Brain microvascular endothelial cell (primary cell): ENCODE results near the gene UCK2.
"Not testable (repeated sequence)": the region's sequence is repeated elsewhere in the genome, so short reads cannot be mapped to it uniquely, and the experiment has no call there.

Experiments
- DNase-seq: peaks from one replicate; pipeline ENCODE4 v3.0.0-alpha.2; 2020
- H3K27ac ChIP-seq: fragments of 250-450 bp; sonication (Bioruptor Pico); 2 replicates; pipeline ENCODE4 v1.5.1; 2020; ENCODE audit warnings: mild to moderate bottlenecking, moderate library complexity
- H3K27me3 ChIP-seq: fragments of 250-450 bp; sonication (Bioruptor Pico); replicated peaks from 2 replicates; pipeline ENCODE4 v1.5.1; 2020; ENCODE audit warnings: mild to moderate bottlenecking
- H3K36me3 ChIP-seq: fragments of 250-450 bp; sonication (Bioruptor Pico); replicated peaks from 2 replicates; pipeline ENCODE4 v1.5.1; 2020; ENCODE audit warnings: mild to moderate bottlenecking
- H3K4me3 ChIP-seq: 2 replicates; pipeline ENCODE4 v1.5.1; 2011; ENCODE audit warnings: low read depth, mild to moderate bottlenecking, control low read depth, low read length, moderate library complexity
- CTCF ChIP-seq: IDR thresholded peaks from 2 replicates; pipeline ENCODE4 v1.5.1; 2011; ENCODE audit warnings: low read depth, mild to moderate bottlenecking, moderate library complexity, low read length, control low read depth, inconsistent platforms; ENCODE audit errors: missing control alignments
- in situ Hi-C: cut with HindIII; loops from 2 replicates; pipeline ENCODE4 v1.10.0; 2017; ENCODE audit warnings: low sequenced_read_pairs, low pct_ligation_motif_present

The UCK2 gene

GRCh38 chr1:165827268-165828102 is at the start of gene UCK2:
Gene UCK2, plus strand, starts transcription at chr1:165827614. Its CDS starts 220 bp downstream, at chr1:165827834.
- H3K36me3 ChIP-seq, result no peaks in the 10 kb centered on the region
- peak; percentile 64 for DNase-seq
- H3K4me3 ChIP-seq, result peak within 1 kb of the TSS; percentile 89
- peak within 1 kb of the TSS; percentile 76 for H3K27ac ChIP-seq
- in situ Hi-C loops, result no loop called here
- no peaks in the 10 kb centered on the region for H3K27me3 ChIP-seq
- TF ChIP-seq CTCF, result peak; percentile 3

- DNase-seq, H3K4me3 ChIP-seq, H3K27me3 ChIP-seq, in situ Hi-C loops, H3K27ac ChIP-seq, H3K36me3 ChIP-seq: not testable (repeated sequence)
Observed at GRCh38 chr1:165778197-165778596, 49.2 kb upstream of the UCK2 start.

- DNase-seq, H3K27me3 ChIP-seq, H3K4me3 ChIP-seq, in situ Hi-C loops, H3K36me3 ChIP-seq, H3K27ac ChIP-seq: not testable (repeated sequence)
Observed at GRCh38 chr1:165783519-165783918, 43.9 kb upstream of the UCK2 start.

GRCh38 chr1:165787741-165788140 is 39.7 kb upstream of the UCK2 start:
- Histone ChIP-seq H3K27me3 (no peaks in the 10 kb centered on the region), H3K4me3 (no peak overlapping the region), H3K36me3 (no peaks in the 10 kb centered on the region), H3K27ac (no peak overlapping the region)
- DNase-seq, result no peak
- no peak for TF ChIP-seq CTCF
- in situ Hi-C loops, result no loop called here

GRCh38 chr1:165793951-165794350 is 33.5 kb upstream of the UCK2 start:
- Histone ChIP-seq H3K36me3 (no peaks in the 10 kb centered on the region), H3K4me3 (no peak overlapping the region), H3K27ac (no peak overlapping the region), H3K27me3 (no peaks in the 10 kb centered on the region)
- DNase-seq, result no peak
- no peak for TF ChIP-seq CTCF
- in situ Hi-C loops, result no loop called here

- H3K27ac ChIP-seq, result no peak overlapping the region
- H3K4me3 ChIP-seq, result no peak overlapping the region
- no peaks in the 10 kb centered on the region for H3K27me3 ChIP-seq
- no peaks in the 10 kb centered on the region for H3K36me3 ChIP-seq
- TF ChIP-seq CTCF, result no peak
- in situ Hi-C loops, result no loop called here
- DNase-seq, result no peak
Observed at GRCh38 chr1:165795894-165796293, 31.5 kb upstream of the UCK2 start.

- no peak for DNase-seq
- no peak for TF ChIP-seq CTCF
- Histone ChIP-seq H3K27me3 (no peaks in the 10 kb centered on the region), H3K36me3 (no peaks in the 10 kb centered on the region), H3K27ac (no peak overlapping the region), H3K4me3 (no peak overlapping the region)
- in situ Hi-C loops, result no loop called here
Observed at GRCh38 chr1:165799387-165799786, 28.0 kb upstream of the UCK2 start.

GRCh38 chr1:165804513-165804912 is 22.9 kb upstream of the UCK2 start:
- H3K27ac ChIP-seq, H3K36me3 ChIP-seq, in situ Hi-C loops, DNase-seq, H3K4me3 ChIP-seq, H3K27me3 ChIP-seq: not testable (repeated sequence)
